DMS53 (cell line): ENCODE data around the gene TAS2R10.
"Not testable (repeated sequence)": the region's sequence is repeated elsewhere in the genome, so short reads cannot be mapped to it uniquely, and the experiment has no call there.

ENCODE experiments used
- DNase-seq: peaks from one replicate; lab custom pipeline; 2025; lab: John Stamatoyannopoulos, UW

The TAS2R10 gene, protein sequence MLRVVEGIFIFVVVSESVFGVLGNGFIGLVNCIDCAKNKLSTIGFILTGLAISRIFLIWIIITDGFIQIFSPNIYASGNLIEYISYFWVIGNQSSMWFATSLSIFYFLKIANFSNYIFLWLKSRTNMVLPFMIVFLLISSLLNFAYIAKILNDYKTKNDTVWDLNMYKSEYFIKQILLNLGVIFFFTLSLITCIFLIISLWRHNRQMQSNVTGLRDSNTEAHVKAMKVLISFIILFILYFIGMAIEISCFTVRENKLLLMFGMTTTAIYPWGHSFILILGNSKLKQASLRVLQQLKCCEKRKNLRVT

DNA sequence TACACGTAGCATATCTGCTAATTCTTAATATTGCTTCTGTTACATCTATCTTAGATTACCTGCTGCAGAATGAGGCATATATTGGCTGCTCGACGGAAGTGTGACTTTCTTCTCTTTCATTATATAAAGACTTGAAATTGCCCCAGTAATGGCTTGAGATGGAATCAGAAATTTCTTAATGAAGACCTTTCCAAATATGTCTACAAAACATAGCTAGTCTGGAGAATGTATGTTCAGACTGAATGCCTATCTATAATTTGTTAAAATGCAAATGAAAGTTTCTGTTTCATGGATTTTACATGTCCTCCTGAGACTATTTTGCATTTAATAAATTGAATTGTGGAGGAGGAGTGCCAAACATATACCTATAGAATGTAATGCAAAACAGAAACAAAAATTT lies at the start of gene TAS2R10:
TSS of gene TAS2R10 (minus strand) at position 101 of the 400 bp plus-strand sequence. CDS start at position 12, 89 bp downstream.
- DNase-seq, result no peak

- DNase-seq, result no peak
Observed at GRCh38 chr12:10873378-10873777, 47.2 kb upstream of the TAS2R10 start.

DNA sequence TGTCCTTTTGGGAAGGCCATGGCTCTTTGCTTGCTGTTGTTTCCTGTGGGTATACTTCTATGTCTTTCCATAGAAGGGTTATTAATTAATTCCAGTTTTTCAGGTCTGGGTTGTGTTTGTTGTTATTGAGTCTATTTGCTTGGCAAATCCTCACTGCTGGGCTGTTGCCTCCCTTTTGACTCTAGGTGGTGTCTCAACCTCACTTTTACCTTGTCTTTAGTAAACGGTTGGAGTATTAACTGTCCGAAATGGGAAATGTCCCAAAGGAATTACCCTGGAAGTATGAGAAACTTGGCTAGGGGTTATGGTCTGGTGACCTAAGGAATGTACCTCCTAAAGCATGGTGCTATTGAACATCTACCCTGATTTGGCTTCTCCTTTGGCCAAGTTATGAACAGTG lies 41.2 kb upstream of the TAS2R10 start:
- peak; percentile 55 for DNase-seq

DNA sequence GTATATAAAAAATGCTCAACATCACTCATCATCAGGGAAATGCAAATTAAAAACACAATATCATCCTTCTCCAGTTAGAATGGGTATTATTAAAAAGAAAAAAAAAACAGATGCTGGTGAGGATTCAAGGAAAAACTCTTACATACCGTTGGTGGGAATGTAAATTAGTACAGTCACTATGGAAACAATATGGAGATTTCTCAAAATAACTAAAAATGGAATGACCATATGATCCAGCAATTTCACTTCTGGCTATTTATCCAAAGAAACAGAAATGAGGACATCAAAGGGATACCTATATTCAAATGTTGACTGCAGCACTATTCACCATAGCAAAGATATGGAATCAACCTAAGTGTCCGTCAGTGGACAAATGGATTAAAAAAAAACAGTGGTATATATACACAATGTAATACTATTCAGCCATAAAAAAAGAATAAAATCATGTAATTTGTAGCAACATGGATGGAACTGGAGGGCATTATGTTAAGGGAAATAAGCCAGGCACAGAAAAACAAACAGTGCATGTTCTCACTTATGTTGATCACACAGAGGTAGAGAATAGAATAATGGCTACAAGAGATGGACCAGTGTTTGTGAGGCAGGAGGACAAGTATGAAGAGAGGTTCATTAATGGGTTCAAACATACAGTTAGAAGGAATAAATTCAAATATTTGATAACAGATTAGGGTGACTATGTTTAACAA lies 37.5 kb upstream of the TAS2R10 start:
- DNase-seq, result no peak

- no peak for DNase-seq
Observed at GRCh38 chr12:10861366-10861765, 35.2 kb upstream of the TAS2R10 start.

- DNase-seq, result no peak
Observed at GRCh38 chr12:10855807-10856206, 29.6 kb upstream of the TAS2R10 start.

DNA sequence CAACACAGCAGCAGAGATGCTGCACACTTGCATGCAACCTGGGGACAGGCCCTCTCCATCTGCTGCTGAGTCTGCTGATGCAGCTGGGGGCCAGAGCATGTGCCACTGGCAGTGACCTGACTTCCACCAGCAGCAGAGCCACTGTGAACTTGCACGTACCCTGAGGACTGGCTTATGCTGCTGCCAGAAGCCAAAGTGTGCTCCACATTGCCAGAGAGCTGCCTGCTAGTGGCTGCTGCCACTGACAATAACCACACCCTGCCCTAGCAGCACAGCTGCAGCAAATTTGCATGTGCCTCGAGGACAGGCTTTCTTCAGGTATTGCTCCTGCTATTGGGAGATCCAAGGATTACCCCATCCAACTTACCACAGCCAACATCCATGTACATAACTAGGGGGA lies 27.6 kb upstream of the TAS2R10 start:
- no peak for DNase-seq

- no peak for DNase-seq
Observed at GRCh38 chr12:10851243-10851858, 25.2 kb upstream of the TAS2R10 start.

GRCh38 chr12:10849425-10849878 lies 23.3 kb upstream of the TAS2R10 start, which contains the start of gene PRR4:
PRR4 (minus strand) TSS chr12:10849475; CDS start chr12:10849437, 38 bp downstream.
- no peak for DNase-seq

DNA sequence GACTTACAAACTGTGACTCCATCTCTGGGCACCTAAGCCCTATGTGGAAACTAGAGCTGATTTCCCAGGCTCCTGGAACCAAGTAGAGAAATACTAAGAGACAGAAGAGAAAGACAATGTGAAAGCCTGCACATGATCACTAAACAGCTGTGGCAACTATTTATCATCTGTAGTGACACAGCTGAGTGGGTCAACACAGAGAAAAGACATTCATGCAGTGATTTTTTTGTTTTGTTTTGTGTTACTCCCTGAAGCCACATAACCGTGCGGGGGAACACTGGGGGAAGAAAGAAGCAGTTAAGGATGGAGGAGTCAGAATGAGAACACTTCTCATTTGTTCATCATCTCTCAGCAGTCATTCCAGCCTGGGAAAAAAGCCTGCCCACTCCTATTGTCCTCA lies 21.6 kb upstream of the TAS2R10 start:
- no peak for DNase-seq

DNA sequence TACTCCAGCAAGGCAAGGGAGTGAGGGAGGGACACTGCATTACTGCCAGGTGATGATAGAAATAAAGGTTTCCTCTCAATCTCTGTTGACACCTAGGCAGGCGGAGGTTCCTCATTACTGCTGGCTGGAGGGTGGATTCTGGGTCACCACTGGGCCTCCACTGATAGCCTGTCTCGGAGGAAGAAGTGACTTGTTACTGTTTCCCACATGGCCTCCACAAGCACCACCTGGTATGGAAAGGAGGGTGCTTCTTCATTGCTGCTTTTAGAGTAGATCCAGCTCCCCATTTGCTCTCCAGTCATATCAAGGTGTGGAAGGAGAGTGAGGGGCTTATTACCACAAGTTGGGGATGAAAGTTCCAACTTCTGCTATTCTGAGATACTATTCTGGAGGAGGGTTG lies 16.7 kb upstream of the TAS2R10 start:
- no peak for DNase-seq

- no peak for DNase-seq
Observed at GRCh38 chr12:10838461-10838860, 12.3 kb upstream of the TAS2R10 start.

DNA sequence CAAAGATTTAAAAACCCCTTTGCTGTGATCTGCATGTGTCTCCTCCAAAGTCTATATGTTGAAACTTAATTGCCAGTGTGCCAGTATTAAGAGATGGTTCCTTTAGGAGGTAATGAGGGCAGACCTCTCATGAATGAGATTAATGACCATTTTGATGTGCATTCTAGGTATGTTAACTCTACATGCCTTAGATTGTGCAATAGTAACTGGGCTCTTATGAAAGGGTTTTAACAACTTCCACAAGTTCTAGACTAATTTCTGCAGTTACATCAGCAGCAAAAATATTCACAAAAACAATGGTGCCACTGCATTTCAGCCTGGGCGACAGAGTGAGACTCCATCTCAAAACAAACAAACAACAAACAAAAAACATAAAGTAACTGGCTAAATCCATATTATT lies 3.8 kb upstream of the TAS2R10 start:
- no peak for DNase-seq

- no peak for DNase-seq
Observed at GRCh38 chr12:10824957-10825356, 1.2 kb downstream of the TAS2R10 start.

GRCh38 chr12:10811883-10812536 lies 14.1 kb downstream of the TAS2R10 start:
- no peak for DNase-seq

- DNase-seq, result no peak
Observed at GRCh38 chr12:10810068-10810467, 16.1 kb downstream of the TAS2R10 start, which contains the start of gene TAS2R9. TAS2R9 (minus strand) TSS chr12:10810168; CDS start chr12:10810075, 93 bp downstream.

DNA sequence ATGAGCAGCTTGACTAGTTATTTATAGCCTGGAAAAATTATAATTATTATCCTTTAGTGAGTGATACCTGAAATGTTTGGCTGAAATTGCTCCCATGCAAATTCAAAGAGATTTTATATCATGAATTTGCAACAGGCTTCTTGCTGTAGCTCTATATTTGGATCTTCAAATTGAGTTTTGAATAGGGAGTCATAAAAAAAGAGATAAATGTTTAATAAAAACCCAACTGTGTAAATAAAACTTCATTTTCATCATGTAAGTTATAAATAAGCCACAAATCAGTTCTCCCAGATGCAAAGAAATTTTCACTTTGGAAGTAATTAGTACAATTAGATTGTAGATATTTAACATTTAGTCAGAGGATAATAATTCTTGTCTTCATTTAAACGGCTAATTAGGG lies 19.0 kb downstream of the TAS2R10 start, which contains the start of gene TAS2R8:
TSS of gene TAS2R8 (minus strand) at position 101 of the 400 bp plus-strand sequence. CDS start 306 bp downstream, outside the sequence.
- DNase-seq, result no peak

DNA sequence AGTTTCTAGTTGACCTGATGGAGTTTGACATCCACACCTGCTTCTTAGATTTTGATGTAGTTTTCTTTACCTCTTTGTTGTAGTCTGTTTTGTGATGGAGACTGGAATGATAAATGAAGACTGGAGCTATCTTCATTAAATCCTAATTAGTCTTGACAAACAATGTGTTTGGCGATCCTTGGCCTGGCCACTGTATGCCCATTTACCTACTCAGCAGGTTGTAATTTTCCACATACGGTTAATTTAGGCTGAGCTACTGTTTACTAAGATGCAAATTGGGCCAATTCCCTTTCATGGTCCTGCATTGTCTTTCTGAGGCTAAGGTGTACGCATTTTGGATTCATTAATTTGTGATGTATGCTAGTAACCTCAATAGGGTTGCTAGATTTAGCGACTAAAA lies 23.6 kb downstream of the TAS2R10 start, which contains the start of gene TAS2R7:
TSS of gene TAS2R7 (minus strand) at position 41 of the 400 bp plus-strand sequence. CDS start 57 bp downstream, outside the sequence.
- no peak for DNase-seq

DNA sequence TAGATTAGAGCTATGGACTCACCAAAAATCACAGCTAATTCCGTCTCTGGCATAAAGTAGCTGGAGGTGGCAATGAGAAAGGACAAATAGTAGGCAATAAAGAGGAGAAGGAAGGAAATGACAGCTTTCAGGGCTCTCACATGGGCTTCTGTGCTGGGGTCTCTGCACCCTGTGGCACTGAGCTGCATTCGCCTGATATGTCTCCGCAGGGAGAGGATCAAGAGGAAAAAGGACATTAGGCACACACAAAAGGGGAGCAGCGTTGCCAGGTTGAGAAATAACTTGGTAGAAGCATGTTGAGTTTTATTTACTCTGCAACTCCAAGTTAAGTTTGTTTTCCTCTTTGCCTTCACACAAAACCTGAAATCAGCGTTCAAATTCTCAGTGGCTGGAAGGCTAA lies 24.4 kb downstream of the TAS2R10 start:
- no peak for DNase-seq

DNA sequence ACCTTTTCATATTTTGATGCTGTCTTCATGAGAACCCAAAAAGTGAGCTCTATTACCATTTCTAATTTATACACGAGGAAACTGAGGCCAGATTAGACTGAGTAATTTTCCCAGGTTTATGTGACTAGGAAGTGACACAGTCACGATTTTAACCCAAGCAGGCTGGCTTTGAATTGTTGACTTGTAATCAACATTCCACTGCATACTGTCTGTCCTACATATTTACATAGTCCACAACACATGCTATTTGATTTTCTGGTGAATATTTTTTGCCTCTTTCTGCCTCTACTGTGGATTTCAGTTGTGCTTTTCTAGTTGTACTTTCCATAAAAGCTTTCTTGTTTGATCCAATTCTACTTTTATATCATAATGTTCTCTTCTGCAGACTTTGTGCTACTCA lies 31.9 kb downstream of the TAS2R10 start:
- DNase-seq, result no peak

DNA sequence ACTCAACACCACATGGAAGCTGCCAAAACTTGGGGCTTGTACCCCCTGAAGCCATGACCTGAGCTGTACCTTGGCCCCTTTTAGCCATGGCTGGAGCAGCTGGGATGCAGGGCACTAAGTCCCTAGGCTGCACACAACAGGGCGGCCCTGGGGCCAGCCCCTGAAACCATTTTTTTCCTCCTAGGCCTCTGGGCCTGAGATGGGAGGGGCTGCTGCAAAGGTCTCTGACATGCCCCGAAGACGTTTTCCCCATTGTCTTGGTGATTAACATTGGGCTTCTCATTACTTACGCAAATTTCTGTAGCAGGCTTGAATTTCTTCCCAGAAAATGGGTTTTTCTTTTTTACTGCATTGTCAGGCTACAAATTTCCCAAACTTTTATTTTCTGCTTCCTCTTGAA lies 34.4 kb downstream of the TAS2R10 start:
- DNase-seq, result not testable (repeated sequence)

GRCh38 chr12:10783252-10783651 lies 42.9 kb downstream of the TAS2R10 start:
- DNase-seq, result no peak
